Activated CD4-positive, alpha-beta T cell treated with anti-CD3 and anti-CD28 coated beads, Interleukin-2, amount 10 ng/mL, durations not matched to agents 24 days and 14 days (primary cell): ENCODE data around the gene GTF2H1. TPM values are rescaled to one million over a fixed set of nuclear protein-coding genes. Genes with fewer than 3 reads are reported as not detected.

ENCODE experiments used
- DNase-seq: peaks from one replicate; pipeline ENCODE4 v3.0.0; 2022
- H3K27ac Mint-ChIP-seq: one replicate; pipeline ENCODE4 v1.8.0; 2022; ENCODE audit warnings: mild to moderate bottlenecking, mixed read lengths
- H3K27me3 Mint-ChIP-seq: one replicate; pipeline ENCODE4 v1.8.0; 2022; ENCODE audit warnings: mixed read lengths
- H3K36me3 Mint-ChIP-seq: one replicate; pipeline ENCODE4 v1.8.0; 2022; ENCODE audit warnings: low read depth, mild to moderate bottlenecking, mixed read lengths
- H3K4me1 Mint-ChIP-seq: one replicate; pipeline ENCODE4 v1.8.0; 2021; ENCODE audit warnings: mixed read lengths
- H3K4me3 Mint-ChIP-seq: one replicate; pipeline ENCODE4 v1.8.0; 2022; ENCODE audit warnings: mild to moderate bottlenecking, moderate library complexity, mixed read lengths
- H3K9me3 Mint-ChIP-seq: one replicate; pipeline ENCODE4 v1.8.0; 2021; ENCODE audit warnings: mixed read lengths
- intact Hi-C: fragments of 100-400 bp; cut with micrococcal nuclease; formaldehyde crosslinking; loops from one replicate; pipeline ENCODE4 v1.15.1; 2023
- total RNA-seq: library from RNA; stranded (reverse); gene quantifications from 2 replicates; pipeline ENCODE4 v1.2.3, GENCODE V29; 2022

Gene GTF2H1
- total RNA-seq, 1 donor from 2014 or later = 55.7 TPM

DNA sequence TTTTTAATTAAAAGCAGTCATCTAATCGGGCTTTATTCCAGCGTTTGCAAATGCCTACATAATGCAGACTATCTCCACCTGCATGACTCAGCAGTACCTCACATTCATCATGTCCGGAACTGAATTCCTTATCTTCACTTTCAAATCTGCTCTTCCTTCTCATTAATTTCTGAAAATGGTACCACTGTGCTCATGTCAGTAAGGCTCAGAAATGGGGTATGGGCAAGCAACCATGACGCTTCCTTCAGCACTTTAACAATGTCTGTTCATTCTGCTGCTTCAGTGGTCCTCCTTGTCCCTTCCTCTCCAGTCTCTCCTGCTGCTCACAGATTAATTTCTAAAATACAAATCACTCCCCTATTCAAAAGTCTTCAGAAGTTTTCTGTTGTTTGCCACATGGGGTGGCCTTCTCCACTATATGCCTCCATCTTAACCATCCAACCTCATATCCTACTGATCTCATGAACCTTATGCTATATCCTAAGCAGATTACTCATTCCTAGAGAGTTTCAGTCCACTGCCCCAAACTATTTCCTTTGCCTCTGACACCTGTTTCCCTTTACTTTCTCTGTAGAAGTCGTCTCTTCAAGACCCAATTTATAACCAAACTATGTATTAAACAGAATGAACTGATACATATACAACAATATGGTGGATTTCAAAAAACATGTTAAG, 7.0 kb downstream of the GTF2H1 start:
- no peaks in the 10 kb centered on the region for H3K27me3 Mint-ChIP-seq
- intact Hi-C loops = no loop called here
- no peaks in the 10 kb centered on the region for H3K9me3 Mint-ChIP-seq
- peaks cover 50% of the 10 kb centered on the region for H3K4me1 Mint-ChIP-seq
- peak overlapping the region; percentile 78 for H3K27ac Mint-ChIP-seq
- DNase-seq = peak; percentile 48
- H3K4me3 Mint-ChIP-seq = peak overlapping the region; percentile 40
- H3K36me3 Mint-ChIP-seq = peaks cover 55% of the 10 kb centered on the region

DNA sequence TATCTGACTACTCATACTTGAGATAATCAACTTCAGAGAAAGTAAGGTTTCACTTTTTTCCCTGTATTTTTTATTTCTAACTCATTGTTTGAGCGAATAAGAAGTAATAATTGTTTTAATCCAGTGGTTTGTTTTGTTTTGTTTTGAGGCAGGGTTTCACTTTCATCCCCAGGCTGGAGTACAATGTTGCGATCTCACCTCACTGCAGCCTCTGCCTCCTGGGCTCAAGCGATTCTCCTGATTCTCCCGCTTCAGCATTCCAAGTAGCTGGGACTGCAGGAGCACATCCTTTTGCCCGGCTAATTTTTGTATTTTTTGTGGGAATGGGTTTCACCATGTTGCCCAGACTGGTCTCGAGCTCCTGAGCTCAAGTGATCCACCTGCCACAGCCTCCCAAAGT, 8.6 kb downstream of the GTF2H1 start:
- intact Hi-C loops = no loop called here
- Mint-ChIP-seq H3K4me3 (peak overlapping the region; percentile 41), H3K27ac (peak overlapping the region; percentile 3), H3K36me3 (peaks cover 58% of the 10 kb centered on the region), H3K4me1 (peaks cover 51% of the 10 kb centered on the region), H3K27me3 (no peaks in the 10 kb centered on the region), H3K9me3 (no peaks in the 10 kb centered on the region)
- no peak for DNase-seq

DNA sequence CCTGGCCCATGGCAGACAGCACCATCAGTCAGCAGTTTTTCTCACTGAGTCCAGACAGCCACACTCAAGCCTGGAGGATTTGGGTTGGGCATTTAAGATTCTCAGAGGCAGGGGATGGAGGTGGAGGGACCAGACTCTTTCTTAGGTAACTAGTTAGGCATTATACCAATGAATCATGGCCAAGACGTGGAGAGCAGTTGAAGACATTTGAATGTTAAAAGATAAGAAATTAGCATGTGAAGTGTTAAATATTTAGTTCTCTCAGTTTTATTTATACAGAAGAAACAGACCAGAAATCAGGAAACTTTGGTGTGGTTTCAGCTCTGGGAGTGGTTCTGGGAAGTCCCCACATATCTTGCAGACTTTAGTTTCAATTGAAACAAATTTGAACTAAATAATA, 9.9 kb downstream of the GTF2H1 start:
- H3K36me3 Mint-ChIP-seq = peaks cover 59% of the 10 kb centered on the region
- peaks cover 48% of the 10 kb centered on the region for H3K4me1 Mint-ChIP-seq
- intact Hi-C loops = no loop called here

DNA sequence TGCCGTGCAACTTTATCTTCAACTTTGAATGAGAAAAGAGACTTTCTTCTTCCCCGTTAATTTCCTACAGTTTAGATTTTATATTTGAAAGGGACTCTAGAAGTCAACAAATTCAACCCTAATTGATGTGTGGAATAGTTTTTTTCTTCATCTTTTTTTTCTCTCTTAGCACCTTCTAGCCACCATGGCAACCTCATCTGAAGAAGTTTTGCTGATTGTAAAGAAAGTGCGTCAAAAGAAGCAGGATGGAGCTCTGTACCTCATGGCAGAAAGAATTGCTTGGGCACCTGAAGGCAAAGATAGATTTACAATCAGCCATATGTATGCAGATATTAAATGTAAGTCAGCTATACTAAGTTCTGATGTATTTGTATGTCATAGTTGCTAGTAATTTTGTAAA, 10.5 kb downstream of the GTF2H1 start:
- H3K4me3 Mint-ChIP-seq = peak overlapping the region; percentile 52
- peak overlapping the region; percentile 35 for H3K27ac Mint-ChIP-seq
- H3K27me3 Mint-ChIP-seq = no peaks in the 10 kb centered on the region
- intact Hi-C loops = no loop called here
- peaks cover 48% of the 10 kb centered on the region for H3K4me1 Mint-ChIP-seq
- H3K9me3 Mint-ChIP-seq = no peaks in the 10 kb centered on the region
- peaks cover 56% of the 10 kb centered on the region for H3K36me3 Mint-ChIP-seq
- DNase-seq = peak; percentile 63

More for the DNA sequence above, 9.9 kb downstream of the GTF2H1 start:
- Mint-ChIP-seq H3K9me3 (no peaks in the 10 kb centered on the region), H3K27me3 (no peaks in the 10 kb centered on the region), H3K4me3 (peak overlapping the region; percentile 62), H3K27ac (peak overlapping the region; percentile 79)
- DNase-seq = peak; percentile 72

DNA sequence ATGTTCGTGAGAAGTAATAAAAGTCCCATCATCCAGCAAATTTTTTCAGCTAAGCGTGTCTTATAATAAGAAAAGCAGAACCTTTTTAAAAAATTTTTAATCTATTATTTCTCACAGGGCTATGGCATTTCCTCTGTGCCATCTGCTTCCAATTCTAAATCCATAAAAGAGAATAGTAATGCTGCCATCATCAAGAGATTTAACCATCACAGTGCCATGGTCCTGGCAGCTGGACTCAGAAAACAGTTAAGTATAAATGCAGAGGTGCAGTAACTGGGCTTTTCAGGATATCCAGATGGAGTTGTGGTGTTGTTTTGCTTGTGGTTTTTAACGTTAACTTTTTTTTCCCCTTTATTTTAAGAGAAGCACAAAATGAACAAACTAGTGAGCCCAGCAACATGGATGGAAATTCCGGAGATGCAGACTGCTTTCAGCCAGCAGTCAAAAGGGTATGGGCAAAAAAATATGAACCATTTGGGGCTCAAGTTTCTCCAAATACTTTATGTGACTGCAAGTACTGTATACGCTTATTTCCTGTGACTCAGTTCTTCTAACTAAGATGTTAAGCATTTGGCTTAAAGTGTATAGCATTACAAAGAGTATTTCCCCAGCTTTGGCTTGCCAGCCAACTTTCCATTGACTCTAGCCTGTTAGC, 25.2 kb downstream of the GTF2H1 start:
- Mint-ChIP-seq H3K9me3 (no peaks in the 10 kb centered on the region), H3K4me3 (no peak overlapping the region), H3K4me1 (peaks cover 3% of the 10 kb centered on the region), H3K27me3 (no peaks in the 10 kb centered on the region), H3K27ac (peak overlapping the region; percentile 53), H3K36me3 (peaks cover 44% of the 10 kb centered on the region)
- intact Hi-C loops = no loop called here
- no peak for DNase-seq

DNA sequence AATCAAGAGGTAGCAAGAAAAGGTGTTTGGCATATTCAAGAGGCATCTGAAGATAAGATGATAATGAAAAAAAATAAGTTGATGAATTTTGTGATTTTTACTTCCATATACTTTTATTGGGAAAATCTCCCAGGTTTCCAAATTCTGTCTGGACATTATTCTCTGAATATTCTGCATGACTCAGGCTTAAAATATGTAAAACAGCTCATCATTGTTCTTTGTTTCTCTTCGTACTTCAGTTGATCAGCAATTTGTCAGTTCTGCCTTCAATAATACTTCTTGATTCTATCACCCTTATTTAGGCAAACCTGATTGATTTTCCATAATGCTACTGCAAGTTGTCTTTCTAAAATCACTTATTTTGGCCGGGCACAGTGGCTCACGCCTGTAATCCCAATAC, 30.2 kb downstream of the GTF2H1 start:
- H3K27me3 Mint-ChIP-seq = no peaks in the 10 kb centered on the region
- DNase-seq = no peak
- intact Hi-C loops = no loop called here
- peaks cover 3% of the 10 kb centered on the region for H3K4me1 Mint-ChIP-seq
- H3K36me3 Mint-ChIP-seq = peaks cover 54% of the 10 kb centered on the region
- no peak overlapping the region for H3K4me3 Mint-ChIP-seq
- no peaks in the 10 kb centered on the region for H3K9me3 Mint-ChIP-seq
- H3K27ac Mint-ChIP-seq = no peak overlapping the region

DNA sequence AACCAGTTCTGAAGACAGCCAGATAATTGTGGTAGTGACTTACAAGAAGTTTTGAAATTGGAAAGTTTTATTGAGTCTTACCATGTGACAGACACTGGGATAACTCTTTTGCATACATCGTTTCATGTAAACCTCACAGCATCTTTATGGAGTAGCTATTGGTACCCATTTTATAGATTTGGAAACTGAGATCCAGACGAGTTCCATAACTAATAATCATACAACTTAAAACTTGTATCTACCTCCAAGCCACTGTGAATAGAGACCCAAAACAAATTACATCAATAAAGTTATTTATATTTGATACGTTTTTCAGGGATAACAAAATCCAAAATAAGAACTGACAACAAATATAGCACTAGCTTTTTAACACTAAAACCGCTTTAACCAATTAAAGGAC, 36.3 kb downstream of the GTF2H1 start:
- Mint-ChIP-seq H3K9me3 (no peaks in the 10 kb centered on the region), H3K27ac (no peak overlapping the region), H3K4me1 (no peaks in the 10 kb centered on the region), H3K4me3 (no peak overlapping the region), H3K36me3 (peaks cover 54% of the 10 kb centered on the region), H3K27me3 (no peaks in the 10 kb centered on the region)
- no peak for DNase-seq
- intact Hi-C loops = no loop called here

DNA sequence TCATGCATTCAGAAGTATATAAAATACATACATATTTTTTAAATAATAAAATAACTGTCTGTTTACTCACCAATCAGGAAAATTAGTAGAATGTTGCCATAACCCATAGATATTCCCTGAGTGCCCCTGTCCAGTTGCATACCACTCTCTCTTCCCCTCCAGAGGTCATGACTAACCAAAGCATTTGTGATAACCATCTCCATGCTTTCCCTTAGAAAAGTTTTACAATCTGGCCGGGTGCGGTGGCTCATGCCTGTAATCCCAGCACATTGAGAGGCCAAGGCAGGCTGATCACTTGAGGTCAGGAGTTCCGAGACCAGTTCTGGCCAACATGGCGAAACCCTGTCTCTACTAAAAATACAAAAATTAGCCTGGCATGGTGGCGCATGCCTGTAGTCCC, 38.8 kb downstream of the GTF2H1 start:
- intact Hi-C loops = no loop called here

DNA sequence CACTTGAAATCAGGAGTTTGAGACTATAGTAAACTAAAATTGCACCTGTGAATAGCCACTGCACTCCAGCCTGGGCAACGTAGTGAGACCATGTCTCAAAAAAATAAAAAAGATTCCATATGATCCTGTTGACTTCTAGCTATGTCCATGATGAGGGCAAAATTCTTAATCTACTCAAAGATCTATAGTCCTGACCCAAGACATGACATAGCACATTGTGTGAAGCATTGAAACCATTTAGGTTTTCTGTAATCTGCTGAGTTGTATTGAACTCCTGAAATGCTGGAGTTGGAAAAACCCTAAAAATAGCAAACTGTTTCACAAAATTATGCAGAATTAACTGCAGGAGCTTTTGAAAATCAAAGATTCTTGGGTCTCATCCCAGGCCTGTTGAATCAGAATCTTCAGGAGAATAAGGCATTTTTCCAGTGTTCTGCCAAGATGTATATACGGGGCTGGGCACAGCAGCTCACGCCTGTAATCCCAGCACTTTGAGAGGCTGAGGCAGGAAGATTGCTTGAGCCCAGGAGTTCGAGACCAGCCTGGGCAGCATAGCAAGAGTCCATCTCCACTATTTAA, 42.2 kb downstream of the GTF2H1 start:
- intact Hi-C loops = no loop called here
- H3K27ac Mint-ChIP-seq = no peak overlapping the region
- no peaks in the 10 kb centered on the region for H3K27me3 Mint-ChIP-seq
- peaks cover 53% of the 10 kb centered on the region for H3K36me3 Mint-ChIP-seq
- no peak overlapping the region for H3K4me3 Mint-ChIP-seq
- H3K4me1 Mint-ChIP-seq = peaks cover 7% of the 10 kb centered on the region
- no peak for DNase-seq
- no peaks in the 10 kb centered on the region for H3K9me3 Mint-ChIP-seq

More for the DNA sequence above, 38.8 kb downstream of the GTF2H1 start:
- H3K36me3 Mint-ChIP-seq = peaks cover 60% of the 10 kb centered on the region
- no peak overlapping the region for H3K4me3 Mint-ChIP-seq
- no peak for DNase-seq
- no peaks in the 10 kb centered on the region for H3K27me3 Mint-ChIP-seq
- H3K4me1 Mint-ChIP-seq = peaks cover 3% of the 10 kb centered on the region
- H3K27ac Mint-ChIP-seq = peak overlapping the region; percentile 20
- no peaks in the 10 kb centered on the region for H3K9me3 Mint-ChIP-seq

DNA sequence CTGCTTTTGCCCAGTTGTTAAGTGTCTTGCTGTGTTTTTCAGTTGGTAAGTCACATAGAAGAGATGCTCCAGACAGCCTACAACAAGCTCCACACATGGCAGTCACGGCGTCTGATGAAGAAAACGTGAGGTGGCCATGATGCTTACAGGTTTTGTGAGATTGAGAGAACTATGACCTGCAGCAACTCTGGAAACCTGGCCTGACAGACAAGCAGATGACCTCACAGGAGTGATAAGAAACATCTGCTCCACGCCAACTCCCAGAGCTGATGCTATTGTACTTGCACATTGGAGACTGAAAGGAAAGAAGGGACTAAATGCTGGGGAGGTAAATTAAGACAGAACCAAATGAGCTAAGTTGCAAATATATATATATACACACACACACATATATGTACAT, 43.4 kb downstream of the GTF2H1 start:
- DNase-seq = no peak
- Mint-ChIP-seq H3K27ac (peak overlapping the region; percentile 18), H3K4me3 (no peak overlapping the region), H3K9me3 (no peaks in the 10 kb centered on the region), H3K36me3 (peaks cover 49% of the 10 kb centered on the region), H3K27me3 (no peaks in the 10 kb centered on the region), H3K4me1 (peaks cover 7% of the 10 kb centered on the region)
- intact Hi-C loops = no loop called here

DNA sequence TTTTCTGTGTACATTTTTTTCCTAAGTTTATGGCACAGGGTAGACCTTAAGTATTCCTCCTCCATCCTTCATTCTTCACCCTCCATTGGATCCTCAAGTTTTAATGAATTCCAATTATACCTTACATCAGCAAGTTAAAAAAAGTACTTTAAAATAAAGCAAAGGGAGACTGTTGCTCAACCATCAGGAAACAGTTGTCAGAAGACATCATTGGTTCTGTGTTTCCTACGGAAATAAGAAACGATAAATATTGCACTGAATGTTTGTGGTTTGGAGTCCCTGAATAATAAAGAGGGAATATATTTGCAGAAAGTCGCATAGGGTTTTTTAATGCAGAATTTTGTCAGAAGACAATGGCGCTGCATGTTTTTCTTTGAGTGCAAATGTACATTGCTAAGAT, 43.9 kb downstream of the GTF2H1 start:
- Mint-ChIP-seq H3K27ac (no peak overlapping the region), H3K27me3 (no peaks in the 10 kb centered on the region), H3K4me1 (peaks cover 9% of the 10 kb centered on the region), H3K9me3 (no peaks in the 10 kb centered on the region), H3K36me3 (peaks cover 48% of the 10 kb centered on the region), H3K4me3 (no peak overlapping the region)
- no peak for DNase-seq
- intact Hi-C loops = no loop called here

DNA sequence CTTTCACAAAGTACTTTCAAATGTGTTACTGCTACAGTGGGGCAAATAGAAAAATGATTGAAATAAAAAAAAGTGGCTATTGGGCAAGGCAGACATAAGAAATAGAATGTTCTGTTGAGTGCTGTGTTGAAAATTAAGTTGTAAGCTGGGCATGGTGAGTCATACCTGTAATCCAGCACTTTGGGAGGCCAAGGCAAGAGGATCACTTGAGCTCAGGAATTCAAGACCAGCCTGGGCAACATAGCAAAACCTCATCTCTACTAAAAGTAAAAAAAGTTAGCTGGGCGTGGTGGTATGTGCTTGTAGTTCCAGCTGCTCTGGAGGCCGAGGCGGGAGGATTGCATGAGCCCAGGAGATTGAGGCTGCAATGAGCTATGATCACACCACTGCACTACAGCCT, 45.1 kb downstream of the GTF2H1 start:
- no peaks in the 10 kb centered on the region for H3K9me3 Mint-ChIP-seq
- H3K27ac Mint-ChIP-seq = no peak overlapping the region
- H3K4me1 Mint-ChIP-seq = peaks cover 10% of the 10 kb centered on the region
- no peak for DNase-seq
- no peak overlapping the region for H3K4me3 Mint-ChIP-seq
- no peaks in the 10 kb centered on the region for H3K27me3 Mint-ChIP-seq
- intact Hi-C loops = no loop called here
- peaks cover 44% of the 10 kb centered on the region for H3K36me3 Mint-ChIP-seq

DNA sequence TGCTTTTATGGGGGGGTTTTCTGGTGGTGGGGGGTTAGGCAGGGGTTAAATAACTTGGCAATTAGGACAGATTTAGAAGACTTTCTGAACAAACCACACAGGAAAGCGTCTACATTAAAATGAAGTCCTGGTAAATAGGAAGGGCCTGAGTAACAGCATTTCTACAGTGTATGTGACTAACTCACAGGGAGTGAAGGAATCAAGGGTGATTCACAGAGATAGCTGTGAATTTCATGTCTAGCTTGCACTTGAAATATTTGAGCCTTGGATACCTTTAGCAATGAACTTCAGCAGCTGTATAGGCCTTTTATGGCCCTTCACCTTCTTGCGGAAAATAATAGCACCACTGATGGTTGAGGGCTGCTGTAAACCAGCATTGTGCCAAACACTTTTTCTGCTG, 45.9 kb downstream of the GTF2H1 start:
- no peaks in the 10 kb centered on the region for H3K9me3 Mint-ChIP-seq
- H3K4me3 Mint-ChIP-seq = no peak overlapping the region
- H3K4me1 Mint-ChIP-seq = peaks cover 10% of the 10 kb centered on the region
- H3K27ac Mint-ChIP-seq = no peak overlapping the region
- no peaks in the 10 kb centered on the region for H3K27me3 Mint-ChIP-seq
- intact Hi-C loops = no loop called here
- DNase-seq = no peak
- H3K36me3 Mint-ChIP-seq = peaks cover 44% of the 10 kb centered on the region

DNA sequence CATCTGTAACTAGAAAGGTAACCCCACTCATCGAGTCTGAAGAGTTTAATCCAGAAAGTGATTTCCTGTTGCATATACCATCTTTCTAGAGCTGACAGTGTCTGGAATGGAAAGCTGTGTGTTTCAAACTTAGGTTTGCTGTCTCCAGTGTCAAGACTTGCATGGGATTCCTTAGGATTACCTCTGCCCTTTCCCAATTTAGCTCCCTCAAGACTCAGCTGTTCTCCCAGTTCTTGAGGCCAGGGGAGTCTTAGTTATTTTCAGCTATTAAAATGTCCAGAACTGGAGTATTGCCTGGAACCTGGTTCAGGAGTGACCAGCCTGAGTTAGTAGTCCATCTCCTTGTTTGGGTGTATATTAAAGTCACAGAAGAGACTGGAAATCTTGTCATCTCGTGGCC, 47.0 kb downstream of the GTF2H1 start:
- Mint-ChIP-seq H3K36me3 (peaks cover 34% of the 10 kb centered on the region), H3K4me3 (no peak overlapping the region), H3K27me3 (no peaks in the 10 kb centered on the region), H3K4me1 (peaks cover 10% of the 10 kb centered on the region), H3K9me3 (no peaks in the 10 kb centered on the region), H3K27ac (peak overlapping the region; percentile 57)
- DNase-seq = no peak
- intact Hi-C loops = no loop called here
